Activated T-helper 9 cell treated with anti-CD3 and anti-CD28 coated beads, Interleukin-2, amount 50 U/mL, for 16 hours (primary cell): ENCODE data around the gene MMP25.
"Not testable (repeated sequence)": the region's sequence is repeated elsewhere in the genome, so short reads cannot be mapped to it uniquely, and the experiment has no call there.

Experiments
- DNase-seq: peaks from one replicate; pipeline ENCODE4 v3.0.0-alpha.2; 2020; ENCODE audit warnings: low read depth

MMP25 gene

GRCh38 chr16:3029491-3030221 is 16.7 kb upstream of the MMP25 start:
- DNase-seq: peak; percentile 25

GRCh38 chr16:3030222-3031212 is 15.8 kb upstream of the MMP25 start:
- DNase-seq: no peak

- DNase-seq: no peak
Observed at GRCh38 chr16:3032624-3033023, 13.7 kb upstream of the MMP25 start.

- no peak for DNase-seq
Observed at GRCh38 chr16:3035289-3035971, 10.9 kb upstream of the MMP25 start.

GRCh38 chr16:3035972-3036725 is 10.2 kb upstream of the MMP25 start:
- no peak for DNase-seq

- DNase-seq: no peak
Observed at GRCh38 chr16:3036726-3037315, 9.5 kb upstream of the MMP25 start, which contains the start of gene BICDL2. Gene BICDL2 (minus strand): TSS chr16:3036944. CDS start chr16:3035496, 1,448 bp downstream.

- DNase-seq: no peak
Observed at GRCh38 chr16:3038256-3038655, 8.1 kb upstream of the MMP25 start.

GRCh38 chr16:3038896-3039295 is 7.5 kb upstream of the MMP25 start:
- no peak for DNase-seq

GRCh38 chr16:3042376-3042775 is 4.0 kb upstream of the MMP25 start:
- DNase-seq: no peak

- no peak for DNase-seq
Observed at GRCh38 chr16:3044708-3045107, 1.7 kb upstream of the MMP25 start.

- DNase-seq: no peak
Observed at GRCh38 chr16:3046641-3047386, 453 bp downstream of the MMP25 start.

GRCh38 chr16:3047387-3047720 is 993 bp downstream of the MMP25 start:
- DNase-seq: no peak

- no peak for DNase-seq
Observed at GRCh38 chr16:3049921-3050481, 3.6 kb downstream of the MMP25 start.

- DNase-seq: no peak
Observed at GRCh38 chr16:3050487-3050886, 4.1 kb downstream of the MMP25 start.

GRCh38 chr16:3051009-3051408 is 4.6 kb downstream of the MMP25 start:
- no peak for DNase-seq

- DNase-seq: no peak
Observed at GRCh38 chr16:3051494-3051893, 5.1 kb downstream of the MMP25 start.

- not testable (repeated sequence) for DNase-seq
Observed at GRCh38 chr16:3052571-3053329, 6.4 kb downstream of the MMP25 start.

GRCh38 chr16:3053330-3053710 is 7.0 kb downstream of the MMP25 start:
- not testable (repeated sequence) for DNase-seq

- no peak for DNase-seq
Observed at GRCh38 chr16:3054965-3055733, 8.8 kb downstream of the MMP25 start.
